WTC11 (cell line): Measurements from ENCODE around the gene PPP2R3A.

Source experiments
- CTCF ChIP-seq: fragments of 200-600 bp; IDR thresholded peaks from 2 replicates; pipeline ENCODE4 v1.8.0; 2022; ENCODE audit warnings: antibody characterized with exemption
- ELF4 ChIP-seq: sonication (generic); formaldehyde crosslinking; IDR thresholded peaks from 2 replicates; pipeline ENCODE4 v1.8.1; 2022; ENCODE audit warnings: low read depth, mild to moderate bottlenecking, moderate library complexity, missing genetic modification reagents
- KAT7 ChIP-seq: sonication (generic); formaldehyde crosslinking; IDR thresholded peaks from 2 replicates; pipeline ENCODE4 v1.8.1; 2023; ENCODE audit warnings: missing genetic modification reagents, mild to moderate bottlenecking, borderline replicate concordance
- ZNF416 ChIP-seq: fragments of 250-450 bp; sonication (Bioruptor Pico); IDR thresholded peaks from 2 replicates; pipeline ENCODE4 v1.9.0; 2021; ENCODE audit warnings: mild to moderate bottlenecking, inconsistent platforms

- TF ChIP-seq CTCF (no peak), ZNF416 (no peak), ELF4 (no peak), KAT7 (CRISPR knock-in tag) (no peak)
Measured at GRCh38 chr3:136135039-136135802, 169.7 kb downstream of the PPP2R3A start.
